HepG2 (cell line): ENCODE results near the gene TNFAIP8L2. TPM values are rescaled to one million over a fixed set of nuclear protein-coding genes. Genes with fewer than 3 reads are reported as not detected.
A peak's percentile ranks its signal among the peaks of the same experiment; 100 is the strongest.

Experiments used
- FOXA3 ChIP-seq: IDR thresholded peaks from 2 replicates; pipeline ENCODE4 v1.6.1; 2016; ENCODE audit warnings: missing genetic modification reagents, missing compliant biosample characterization
- HMGA1 ChIP-seq: sonication (generic); formaldehyde crosslinking; conservative IDR thresholded peaks from 2 replicates; pipeline ENCODE4 v1.4.0; 2020; ENCODE audit warnings: missing genetic modification reagents
- HOXA9 ChIP-seq: sonication (generic); formaldehyde crosslinking; IDR thresholded peaks from 2 replicates; pipeline ENCODE4 v1.8.1; 2022; ENCODE audit warnings: missing genetic modification reagents, mild to moderate bottlenecking, moderate library complexity, borderline replicate concordance
- MTF1 ChIP-seq: sonication (generic); formaldehyde crosslinking; IDR thresholded peaks from 2 replicates; pipeline ENCODE4 v1.5.0; 2020; ENCODE audit warnings: missing genetic modification reagents
- NFKBIZ ChIP-seq: IDR thresholded peaks from 2 replicates; pipeline ENCODE4 v1.6.1; 2018; ENCODE audit warnings: missing genetic modification reagents, missing compliant biosample characterization
- RBFOX2 ChIP-seq: fragments of 200-400 bp; formaldehyde crosslinking; IDR thresholded peaks from 2 replicates; pipeline ENCODE4 v1.6.1; 2017; ENCODE audit warnings: low read depth, mild to moderate bottlenecking, low read length
- SIX1 ChIP-seq: sonication (generic); formaldehyde crosslinking; IDR thresholded peaks from 2 replicates; pipeline ENCODE4 v1.4.0; 2020; ENCODE audit warnings: missing genetic modification reagents, borderline replicate concordance
- SMAD1 ChIP-seq: sonication (generic); formaldehyde crosslinking; IDR thresholded peaks from 2 replicates; pipeline ENCODE4 v1.4.0; 2020; ENCODE audit warnings: missing genetic modification reagents, low read depth, mild to moderate bottlenecking, borderline replicate concordance
- SP5 ChIP-seq: IDR thresholded peaks from 2 replicates; pipeline ENCODE4 v1.6.1; 2016; ENCODE audit warnings: low read depth, borderline replicate concordance
- ZFP37 ChIP-seq: sonication (generic); formaldehyde crosslinking; IDR thresholded peaks from 2 replicates; pipeline ENCODE4 v1.4.0; 2020; ENCODE audit warnings: missing genetic modification reagents, borderline replicate concordance
- ZMYM3 ChIP-seq: sonication (generic); formaldehyde crosslinking; IDR thresholded peaks from 2 replicates; pipeline ENCODE4 v1.5.1; 2020; ENCODE audit warnings: mild to moderate bottlenecking, missing genetic modification reagents
- ZNF354B ChIP-seq: sonication (generic); formaldehyde crosslinking; IDR thresholded peaks from 2 replicates; pipeline ENCODE4 v1.8.0; 2022; ENCODE audit warnings: mild to moderate bottlenecking, missing genetic modification reagents
- ZNF546 ChIP-seq: sonication (generic); formaldehyde crosslinking; conservative IDR thresholded peaks from 2 replicates; pipeline ENCODE4 v1.8.1; 2023; ENCODE audit warnings: mild to moderate bottlenecking, missing genetic modification reagents
- ZNF549 ChIP-seq: sonication (generic); formaldehyde crosslinking; IDR thresholded peaks from 2 replicates; pipeline ENCODE4 v1.5.0; 2020; ENCODE audit warnings: missing genetic modification reagents
- ZNF724P ChIP-seq: sonication (generic); formaldehyde crosslinking; IDR thresholded peaks from 2 replicates; pipeline ENCODE4 v1.8.0; 2022; ENCODE audit warnings: missing genetic modification reagents, borderline replicate concordance
- polyA plus RNA-seq, 8 experiments: library from polyadenylated mRNA; depleted of rRNA in 3 of 8; stranded (reverse) in 7 of 8; unstranded in 1 of 8; fragments of >200 nt; fragmentation: Illumina TruSeq in 4 of 8; extraction: Trizol in 4 of 8; gene quantifications; 2 replicates each; pipeline versions ENCODE4 v1.2.1 to v1.2.3, GENCODE V29; 2011 to 2016; ENCODE audit warnings: low read depth in 4 of 8, missing spikeins in 1 of 8, mixed read lengths in 1 of 8; ENCODE audit not compliant: insufficient read depth in 1 of 8
- total RNA-seq, 5 experiments: library from RNA; depleted of rRNA; stranded (reverse); fragments of >200 nt; fragmentation: Illumina TruSeq; extraction: Trizol; gene quantifications; 2 replicates each; pipeline ENCODE4 v1.2.3, GENCODE V29; 2016; ENCODE audit warnings: low read depth in 1 of 5
- TF ChIP-seq, protein P1 (sequence below): sonication (generic); formaldehyde crosslinking; IDR thresholded peaks from 2 replicates; pipeline ENCODE4 v1.9.0; 2021; ENCODE audit warnings: missing genetic modification reagents, borderline replicate concordance
- TF ChIP-seq, protein P2 (sequence below): sonication (generic); formaldehyde crosslinking; IDR thresholded peaks from 2 replicates; pipeline ENCODE4 v1.4.0; 2020; ENCODE audit warnings: mild to moderate bottlenecking, missing genetic modification reagents
- TF ChIP-seq, protein P3 (sequence below): sonication (generic); formaldehyde crosslinking; IDR thresholded peaks from 2 replicates; pipeline ENCODE4 v1.4.0; 2020; ENCODE audit warnings: missing genetic modification reagents, borderline replicate concordance

The TNFAIP8L2 gene
- total and polyA plus RNA-seq, 2 of the 13 experiments (the other 11 are each of a cell fraction or from before 2014, with no cell fraction given): not detected

DNA sequence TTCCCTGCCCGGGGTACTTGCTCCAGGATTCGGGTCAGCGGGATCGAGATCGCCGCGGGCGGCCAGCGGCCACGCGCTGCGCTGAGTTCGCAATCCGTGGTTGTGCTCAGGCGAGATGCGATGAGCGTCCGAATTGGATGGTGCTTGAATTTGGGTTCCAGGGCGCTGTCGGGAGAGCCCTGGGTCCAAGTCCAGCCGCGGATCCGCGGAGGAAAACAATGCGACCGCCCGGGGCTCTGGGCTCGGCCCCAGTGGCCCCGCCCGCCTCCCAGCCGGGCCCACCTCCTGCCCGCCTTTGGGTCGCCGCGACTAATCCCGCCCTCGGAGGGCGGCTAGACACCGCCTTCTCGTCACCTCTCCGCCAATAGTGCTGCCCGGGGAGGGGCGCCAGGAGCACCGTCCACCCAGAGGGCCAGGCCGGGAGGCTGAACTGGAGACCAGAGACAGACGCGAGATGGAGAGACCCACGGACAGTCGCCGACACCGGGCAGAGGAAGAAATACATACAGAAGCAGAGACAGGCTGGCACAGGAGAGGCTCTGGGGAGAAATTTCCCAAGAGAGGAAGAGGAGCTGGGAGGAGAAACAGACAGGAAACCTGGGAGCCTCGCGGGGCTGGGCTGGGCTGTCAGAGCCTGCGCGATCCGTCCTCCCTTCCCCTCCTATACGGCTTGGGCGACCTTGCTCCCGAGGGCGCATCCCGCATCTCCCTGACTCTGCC, 9.9 kb upstream of the TNFAIP8L2 start, which contains the start of gene SEMA6C (continued):
- TF ChIP-seq, protein P1, sequence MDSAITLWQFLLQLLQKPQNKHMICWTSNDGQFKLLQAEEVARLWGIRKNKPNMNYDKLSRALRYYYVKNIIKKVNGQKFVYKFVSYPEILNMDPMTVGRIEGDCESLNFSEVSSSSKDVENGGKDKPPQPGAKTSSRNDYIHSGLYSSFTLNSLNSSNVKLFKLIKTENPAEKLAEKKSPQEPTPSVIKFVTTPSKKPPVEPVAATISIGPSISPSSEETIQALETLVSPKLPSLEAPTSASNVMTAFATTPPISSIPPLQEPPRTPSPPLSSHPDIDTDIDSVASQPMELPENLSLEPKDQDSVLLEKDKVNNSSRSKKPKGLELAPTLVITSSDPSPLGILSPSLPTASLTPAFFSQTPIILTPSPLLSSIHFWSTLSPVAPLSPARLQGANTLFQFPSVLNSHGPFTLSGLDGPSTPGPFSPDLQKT (CRISPR knock-in tag): no peak
- TF ChIP-seq HOXA9 (CRISPR knock-in tag) (no peak), SIX1 (CRISPR knock-in tag) (no peak), ZNF724P (peak; percentile 54; the same call in 1 of the 2 replicates), FOXA3 (CRISPR knock-in tag) (peak; percentile 10; the same call in 1 of the 2 replicates), SMAD1 (peak; percentile 65; the same call in 1 of the 2 replicates), MTF1 (no peak), ZNF546 (CRISPR knock-in tag) (no peak), NFKBIZ (CRISPR knock-in tag) (peak; percentile 5; the same call in 1 of the 2 replicates), HMGA1 (CRISPR knock-in tag) (no peak), ZFP37 (CRISPR knock-in tag) (no peak), ZNF549 (CRISPR knock-in tag) (0 out of 2 replicates have a peak, but pooled peaks have one; percentile 64), RBFOX2 (peak; percentile 78), SP5 (CRISPR knock-in tag) (peak; percentile 70), ZMYM3 (peak; percentile 28; the same call in 1 of the 2 replicates), ZNF354B (CRISPR knock-in tag) (no peak)
- TF ChIP-seq, protein P2, sequence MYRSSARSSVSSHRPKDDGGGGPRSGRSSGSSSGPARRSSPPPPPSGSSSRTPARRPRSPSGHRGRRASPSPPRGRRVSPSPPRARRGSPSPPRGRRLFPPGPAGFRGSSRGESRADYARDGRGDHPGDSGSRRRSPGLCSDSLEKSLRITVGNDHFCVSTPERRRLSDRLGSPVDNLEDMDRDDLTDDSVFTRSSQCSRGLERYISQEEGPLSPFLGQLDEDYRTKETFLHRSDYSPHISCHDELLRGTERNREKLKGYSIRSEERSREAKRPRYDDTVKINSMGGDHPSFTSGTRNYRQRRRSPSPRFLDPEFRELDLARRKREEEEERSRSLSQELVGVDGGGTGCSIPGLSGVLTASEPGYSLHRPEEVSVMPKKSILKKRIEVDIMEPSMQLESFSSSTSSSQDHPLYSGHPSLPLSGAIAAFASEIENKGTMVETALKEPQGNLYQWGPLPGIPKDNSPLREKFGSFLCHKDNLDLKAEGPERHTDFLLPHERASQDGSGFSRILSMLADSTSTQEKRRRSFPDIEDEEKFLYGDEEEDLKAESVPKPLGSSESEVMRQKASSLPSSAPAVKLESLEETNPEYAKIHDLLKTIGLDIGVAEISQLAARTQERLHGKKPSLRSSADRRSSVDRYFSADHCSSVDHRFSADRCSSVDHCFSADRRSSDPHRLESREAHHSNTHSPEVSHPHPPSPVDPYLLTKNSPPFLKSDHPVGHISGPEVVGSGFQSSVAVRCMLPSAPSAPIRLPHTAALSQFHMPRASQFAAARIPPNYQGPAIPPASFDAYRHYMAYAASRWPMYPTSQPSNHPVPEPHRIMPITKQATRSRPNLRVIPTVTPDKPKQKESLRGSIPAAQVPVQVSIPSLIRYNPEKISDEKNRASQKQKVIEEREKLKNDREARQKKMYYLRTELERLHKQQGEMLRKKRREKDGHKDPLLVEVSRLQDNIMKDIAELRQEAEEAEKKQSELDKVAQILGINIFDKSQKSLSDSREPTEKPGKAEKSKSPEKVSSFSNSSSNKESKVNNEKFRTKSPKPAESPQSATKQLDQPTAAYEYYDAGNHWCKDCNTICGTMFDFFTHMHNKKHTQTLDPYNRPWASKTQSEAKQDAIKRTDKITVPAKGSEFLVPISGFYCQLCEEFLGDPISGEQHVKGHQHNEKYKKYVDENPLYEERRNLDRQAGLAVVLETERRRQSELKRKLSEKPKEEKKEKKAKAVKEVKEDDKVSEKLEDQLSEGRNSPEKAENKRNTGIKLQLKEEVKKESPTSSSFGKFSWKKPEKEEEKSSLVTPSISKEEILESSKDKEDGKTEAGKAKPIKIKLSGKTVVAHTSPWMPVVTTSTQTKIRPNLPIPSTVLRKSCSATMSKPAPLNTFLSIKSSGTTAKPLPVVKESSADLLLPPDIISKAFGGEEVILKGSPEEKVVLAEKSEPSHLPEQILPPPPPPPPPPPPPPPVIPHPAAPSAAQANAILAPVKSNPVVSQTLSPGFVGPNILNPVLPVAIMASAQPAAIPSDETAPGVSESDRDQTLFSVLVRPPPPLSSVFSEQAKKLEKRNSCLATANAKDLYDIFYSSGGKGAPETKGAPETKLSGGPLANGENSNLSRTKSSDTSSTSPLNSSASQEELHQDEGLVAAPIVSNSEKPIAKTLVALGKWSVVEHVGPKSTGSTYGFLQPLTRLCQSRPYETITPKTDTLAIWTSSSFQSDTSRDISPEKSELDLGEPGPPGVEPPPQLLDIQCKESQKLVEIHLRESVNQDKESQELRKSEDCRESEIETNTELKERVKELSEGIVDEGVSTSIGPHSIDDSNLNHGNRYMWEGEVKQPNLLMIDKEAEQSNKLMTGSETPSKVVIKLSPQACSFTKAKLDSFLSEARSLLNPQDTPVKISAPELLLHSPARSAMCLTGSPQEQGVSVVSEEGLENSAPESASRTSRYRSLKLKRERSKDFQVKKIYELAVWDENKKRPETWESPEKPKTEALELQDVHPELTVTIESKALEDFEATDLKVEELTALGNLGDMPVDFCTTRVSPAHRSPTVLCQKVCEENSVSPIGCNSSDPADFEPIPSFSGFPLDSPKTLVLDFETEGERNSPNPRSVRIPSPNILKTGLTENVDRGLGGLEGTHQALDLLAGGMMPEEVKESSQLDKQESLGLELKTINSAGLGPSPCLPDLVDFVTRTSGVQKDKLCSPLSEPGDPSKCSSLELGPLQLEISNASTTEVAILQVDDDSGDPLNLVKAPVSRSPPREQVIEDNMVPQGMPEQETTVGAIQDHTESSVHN (CRISPR knock-in tag): no peak
- TF ChIP-seq, protein P3, sequence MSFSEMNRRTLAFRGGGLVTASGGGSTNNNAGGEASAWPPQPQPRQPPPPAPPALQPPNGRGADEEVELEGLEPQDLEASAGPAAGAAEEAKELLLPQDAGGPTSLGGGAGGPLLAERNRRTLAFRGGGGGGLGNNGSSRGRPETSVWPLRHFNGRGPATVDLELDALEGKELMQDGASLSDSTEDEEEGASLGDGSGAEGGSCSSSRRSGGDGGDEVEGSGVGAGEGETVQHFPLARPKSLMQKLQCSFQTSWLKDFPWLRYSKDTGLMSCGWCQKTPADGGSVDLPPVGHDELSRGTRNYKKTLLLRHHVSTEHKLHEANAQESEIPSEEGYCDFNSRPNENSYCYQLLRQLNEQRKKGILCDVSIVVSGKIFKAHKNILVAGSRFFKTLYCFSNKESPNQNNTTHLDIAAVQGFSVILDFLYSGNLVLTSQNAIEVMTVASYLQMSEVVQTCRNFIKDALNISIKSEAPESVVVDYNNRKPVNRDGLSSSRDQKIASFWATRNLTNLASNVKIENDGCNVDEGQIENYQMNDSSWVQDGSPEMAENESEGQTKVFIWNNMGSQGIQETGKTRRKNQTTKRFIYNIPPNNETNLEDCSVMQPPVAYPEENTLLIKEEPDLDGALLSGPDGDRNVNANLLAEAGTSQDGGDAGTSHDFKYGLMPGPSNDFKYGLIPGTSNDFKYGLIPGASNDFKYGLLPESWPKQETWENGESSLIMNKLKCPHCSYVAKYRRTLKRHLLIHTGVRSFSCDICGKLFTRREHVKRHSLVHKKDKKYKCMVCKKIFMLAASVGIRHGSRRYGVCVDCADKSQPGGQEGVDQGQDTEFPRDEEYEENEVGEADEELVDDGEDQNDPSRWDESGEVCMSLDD (CRISPR knock-in tag): no peak
